ENCODE results near the gene VPS33B. TPM values are rescaled to one million over a fixed set of nuclear protein-coding genes. Genes with fewer than 3 reads are reported as not detected.

Gene VPS33B
- total RNA-seq, 1 experiment from 2014 or later, result 19.5 TPM

DNA sequence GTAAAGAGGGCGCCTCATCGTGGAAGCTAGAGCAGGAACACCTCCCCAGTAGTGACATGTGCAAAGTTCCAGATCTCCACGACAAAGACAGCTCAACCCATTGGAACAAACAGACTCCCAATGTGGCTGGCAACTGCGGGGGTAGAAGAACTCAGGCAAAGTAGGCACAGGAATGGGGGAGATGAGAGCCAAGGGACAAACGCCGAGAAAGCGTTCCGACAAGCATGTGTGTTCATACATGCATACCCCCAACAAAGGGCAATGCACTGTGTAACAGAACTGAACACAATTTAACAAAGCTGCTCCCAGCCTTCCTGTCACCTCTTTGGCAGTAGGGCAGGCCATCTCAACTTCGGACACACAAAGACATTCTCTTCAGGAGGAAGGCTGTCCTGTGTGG, 56.1 kb downstream of the VPS33B start:
- intact Hi-C loops (cut with micrococcal nuclease; ENCODE audit: unreplicated experiment), result no loop called here
- TF ChIP-seq EZH2 (IDR thresholded peaks at IDR 0.05; ENCODE audit: borderline replicate concordance, low read depth, low read length, poor library complexity, severe bottlenecking), result no peak
- TF ChIP-seq, protein P1, sequence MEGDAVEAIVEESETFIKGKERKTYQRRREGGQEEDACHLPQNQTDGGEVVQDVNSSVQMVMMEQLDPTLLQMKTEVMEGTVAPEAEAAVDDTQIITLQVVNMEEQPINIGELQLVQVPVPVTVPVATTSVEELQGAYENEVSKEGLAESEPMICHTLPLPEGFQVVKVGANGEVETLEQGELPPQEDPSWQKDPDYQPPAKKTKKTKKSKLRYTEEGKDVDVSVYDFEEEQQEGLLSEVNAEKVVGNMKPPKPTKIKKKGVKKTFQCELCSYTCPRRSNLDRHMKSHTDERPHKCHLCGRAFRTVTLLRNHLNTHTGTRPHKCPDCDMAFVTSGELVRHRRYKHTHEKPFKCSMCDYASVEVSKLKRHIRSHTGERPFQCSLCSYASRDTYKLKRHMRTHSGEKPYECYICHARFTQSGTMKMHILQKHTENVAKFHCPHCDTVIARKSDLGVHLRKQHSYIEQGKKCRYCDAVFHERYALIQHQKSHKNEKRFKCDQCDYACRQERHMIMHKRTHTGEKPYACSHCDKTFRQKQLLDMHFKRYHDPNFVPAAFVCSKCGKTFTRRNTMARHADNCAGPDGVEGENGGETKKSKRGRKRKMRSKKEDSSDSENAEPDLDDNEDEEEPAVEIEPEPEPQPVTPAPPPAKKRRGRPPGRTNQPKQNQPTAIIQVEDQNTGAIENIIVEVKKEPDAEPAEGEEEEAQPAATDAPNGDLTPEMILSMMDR (conservative IDR thresholded peaks at IDR 0.05; ENCODE audit: low read depth, low read length), result no peak
- TSS peak; percentile 73 for BruUV-seq (replicated peaks)
- H3K4me3 ChIP-seq (ENCODE audit: low read depth, low read length, poor library complexity, severe bottlenecking), result no peak overlapping the region
- no peaks in the 10 kb centered on the region for H3K27me3 ChIP-seq (replicated peaks; ENCODE audit: insufficient read depth, low read depth, low read length, poor library complexity)
- H3K36me3 ChIP-seq (ENCODE audit: insufficient read depth, low read length, poor library complexity, severe bottlenecking), result peaks cover 99% of the 10 kb centered on the region
- H3K4me1 ChIP-seq (ENCODE audit: insufficient read depth, low read length, poor library complexity, severe bottlenecking), result no peaks in the 10 kb centered on the region
- no peak overlapping the region for H3K27ac ChIP-seq (ENCODE audit: low read depth, low read length, poor library complexity, severe bottlenecking)
- no peaks in the 10 kb centered on the region for H3K9me3 ChIP-seq (ENCODE audit: low read depth, low read length, poor library complexity, severe bottlenecking)
- DNase-seq (ENCODE audit: low spot score), result no peak
- CTCF ChIA-PET, result interaction anchor here (1.0 kb wide), 1 partner anchor 10 kb away, joined by 13 read pairs; no protein-coding TSS in a partner anchor
- POLR2A ChIA-PET (ENCODE audit: low non-redundant PET), result interaction anchor here (0.7 to 1.0 kb wide), 2 partner anchors 9 to 441 kb away, joined by 3 read pairs; no protein-coding TSS in a partner anchor

DNA sequence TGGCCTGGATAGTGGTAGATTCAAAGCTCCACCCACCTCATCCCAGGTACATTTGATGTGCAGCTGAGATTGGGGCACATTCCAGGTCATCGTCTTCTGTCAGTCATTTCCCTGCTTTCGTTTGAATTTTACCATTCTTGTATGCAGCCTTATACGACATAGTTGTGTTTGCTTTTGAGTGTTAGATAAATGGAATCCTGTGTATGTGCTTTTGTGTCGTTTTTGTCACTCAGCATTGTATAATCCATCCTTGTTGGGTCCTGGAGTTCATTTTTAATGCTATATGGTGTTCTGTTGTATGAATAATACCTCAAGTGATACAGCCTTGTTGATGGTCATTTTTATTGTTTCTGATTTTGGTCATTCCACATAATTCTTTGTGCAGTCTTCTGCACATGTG, 60.4 kb downstream of the VPS33B start:
- POLR2A ChIA-PET (ENCODE audit: low non-redundant PET), result no interaction called here
- Histone ChIP-seq H3K27ac (ENCODE audit: low read depth, low read length, poor library complexity, severe bottlenecking) (no peak overlapping the region), H3K4me3 (ENCODE audit: low read depth, low read length, poor library complexity, severe bottlenecking) (no peak overlapping the region), H3K27me3 (replicated peaks; ENCODE audit: insufficient read depth, low read depth, low read length, poor library complexity) (no peaks in the 10 kb centered on the region), H3K4me1 (ENCODE audit: insufficient read depth, low read length, poor library complexity, severe bottlenecking) (peaks cover 4% of the 10 kb centered on the region), H3K36me3 (ENCODE audit: insufficient read depth, low read length, poor library complexity, severe bottlenecking) (peaks cover 76% of the 10 kb centered on the region), H3K9me3 (ENCODE audit: low read depth, low read length, poor library complexity, severe bottlenecking) (no peaks in the 10 kb centered on the region)
- DNase-seq (ENCODE audit: low spot score), result no peak
- intact Hi-C loops (cut with micrococcal nuclease; ENCODE audit: unreplicated experiment), result no loop called here
- TF ChIP-seq, protein P1 (conservative IDR thresholded peaks at IDR 0.05; ENCODE audit: low read depth, low read length), result no peak
- TF ChIP-seq EZH2 (IDR thresholded peaks at IDR 0.05; ENCODE audit: borderline replicate concordance, low read depth, low read length, poor library complexity, severe bottlenecking), result no peak
- no TSS peak for BruUV-seq (replicated peaks)
- CTCF ChIA-PET, result no interaction called here

DNA sequence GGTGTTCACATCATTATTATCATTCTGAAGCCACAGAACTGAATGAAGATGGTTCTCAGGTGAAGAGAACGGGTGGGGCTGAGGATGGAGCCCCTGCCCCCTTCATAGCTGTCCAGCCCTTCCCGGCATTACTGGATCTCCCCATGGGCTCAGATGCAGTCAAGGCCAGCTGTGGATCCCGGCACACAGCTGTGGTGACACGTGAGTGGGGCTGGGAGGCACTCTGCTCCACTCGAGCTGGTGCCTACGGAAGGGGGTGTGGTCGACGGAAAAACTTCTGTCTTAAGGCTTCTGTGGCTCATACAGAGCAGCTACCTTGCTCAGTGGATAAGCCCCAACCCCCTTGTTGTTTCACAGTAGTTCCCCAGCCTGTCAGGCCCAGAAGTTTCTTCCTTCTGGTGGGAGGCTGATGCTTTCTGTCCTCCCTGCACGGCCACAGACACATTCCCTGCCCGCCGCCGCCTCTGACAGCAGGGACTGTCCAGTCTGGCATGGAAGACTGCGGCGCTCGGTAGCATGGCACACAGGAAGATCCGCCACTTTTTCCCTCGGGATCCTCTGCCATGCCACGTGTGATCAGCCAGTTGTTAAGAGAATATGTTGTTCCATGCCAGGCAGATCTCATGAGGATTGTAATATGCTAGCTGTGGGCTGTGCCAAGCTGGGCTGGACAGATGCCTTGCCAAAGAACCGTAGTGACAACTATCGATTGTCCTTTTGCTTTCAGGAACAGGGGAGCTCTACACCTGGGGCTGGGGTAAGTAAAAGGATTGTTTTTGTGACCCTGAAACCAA, 61.9 kb downstream of the VPS33B start:
- H3K4me1 ChIP-seq (ENCODE audit: insufficient read depth, low read length, poor library complexity, severe bottlenecking), result peaks cover 10% of the 10 kb centered on the region
- CTCF ChIA-PET, result interaction anchor here (0.7 kb wide), 1 partner anchor 308 kb away, joined by 4 read pairs; no protein-coding TSS in a partner anchor
- no peaks in the 10 kb centered on the region for H3K9me3 ChIP-seq (ENCODE audit: low read depth, low read length, poor library complexity, severe bottlenecking)
- no peak for DNase-seq (ENCODE audit: low spot score)
- POLR2A ChIA-PET (ENCODE audit: low non-redundant PET), result no interaction called here
- peaks cover 61% of the 10 kb centered on the region for H3K36me3 ChIP-seq (ENCODE audit: insufficient read depth, low read length, poor library complexity, severe bottlenecking)
- H3K4me3 ChIP-seq (ENCODE audit: low read depth, low read length, poor library complexity, severe bottlenecking), result no peak overlapping the region
- no peaks in the 10 kb centered on the region for H3K27me3 ChIP-seq (replicated peaks; ENCODE audit: insufficient read depth, low read depth, low read length, poor library complexity)
- peak overlapping the region; percentile 20 for H3K27ac ChIP-seq (ENCODE audit: low read depth, low read length, poor library complexity, severe bottlenecking)
- TF ChIP-seq, protein P1 (conservative IDR thresholded peaks at IDR 0.05; ENCODE audit: low read depth, low read length), result no peak
- no peak for TF ChIP-seq EZH2 (IDR thresholded peaks at IDR 0.05; ENCODE audit: borderline replicate concordance, low read depth, low read length, poor library complexity, severe bottlenecking)
- intact Hi-C loops (cut with micrococcal nuclease; ENCODE audit: unreplicated experiment), result no loop called here
- BruUV-seq (replicated peaks), result no TSS peak
